Neural cell (in vitro differentiated cells): ENCODE measurements around the gene FAM20C. TPM values are rescaled to one million over a fixed set of nuclear protein-coding genes. Genes with fewer than 3 reads are reported as not detected.

Experiments
- H2AFZ ChIP-seq: fragments of 200-600, 300-800 bp; sonication (generic), shearing (Covaris generic); 2 replicates; pipeline ENCODE4 v1.6.0; 2014; ENCODE audit warnings: low read depth, mild to moderate bottlenecking, antibody characterized with exemption, low read length, moderate library complexity
- H3F3A ChIP-seq: fragments of 200-600 bp; shearing (Covaris generic); 2 replicates; pipeline ENCODE4 v1.6.1; 2016; ENCODE audit warnings: mild to moderate bottlenecking, moderate library complexity, mixed read lengths, antibody characterized with exemption, low read length; ENCODE audit not compliant: insufficient read depth, poor library complexity, severe bottlenecking
- H3K27ac ChIP-seq: fragments of 200-600, 300-800 bp; sonication (generic), shearing (Covaris generic); 2 replicates; pipeline ENCODE4 v1.5.1; 2014; ENCODE audit warnings: mild to moderate bottlenecking, low read length, moderate library complexity
- H3K27me3 ChIP-seq: fragments of 300-800, 200-600 bp; sonication (generic), shearing (Covaris generic); 2 replicates; pipeline ENCODE4 v1.6.0; 2014; ENCODE audit warnings: mild to moderate bottlenecking, low read depth, low read length, moderate library complexity; ENCODE audit not compliant: insufficient read depth
- H3K36me3 ChIP-seq: fragments of 300-800, 200-600 bp; sonication (generic), shearing (Covaris generic); 2 replicates; pipeline ENCODE4 v1.5.1; 2014; ENCODE audit warnings: mild to moderate bottlenecking, antibody characterized with exemption, low read length, moderate library complexity; ENCODE audit not compliant: insufficient read depth
- H3K4me2 ChIP-seq: fragments of 300-800, 200-600 bp; sonication (generic), shearing (Covaris generic); 2 replicates; pipeline ENCODE4 v1.6.0; 2014; ENCODE audit warnings: mild to moderate bottlenecking, low read length
- H3K4me3 ChIP-seq: fragments of 300-800, 200-600 bp; sonication (generic), shearing (Covaris generic); 2 replicates; pipeline ENCODE4 v1.5.1; 2014; ENCODE audit warnings: mild to moderate bottlenecking, low read length, moderate library complexity
- H3K79me2 ChIP-seq: fragments of 200-600 bp; shearing (Covaris generic); replicated peaks from 2 replicates; pipeline ENCODE4 v1.6.0; 2014; ENCODE audit warnings: mild to moderate bottlenecking, low read length, moderate library complexity; ENCODE audit not compliant: insufficient read depth
- H3K9ac ChIP-seq: fragments of 300-800, 200-600 bp; sonication (generic), shearing (Covaris generic); 2 replicates; pipeline ENCODE4 v1.6.1; 2016; ENCODE audit warnings: mild to moderate bottlenecking, low read length, mixed read lengths
- H3K9me2 ChIP-seq: fragments of 200-600 bp; shearing (Covaris generic); 2 replicates; pipeline ENCODE4 v1.6.1; 2016; ENCODE audit warnings: mild to moderate bottlenecking, low read length, mixed read lengths; ENCODE audit not compliant: insufficient read depth
- H3K9me3 ChIP-seq: fragments of 200-600, 300-800 bp; sonication (generic), shearing (Covaris generic); 2 replicates; pipeline ENCODE4 v1.6.1; 2016; ENCODE audit warnings: mild to moderate bottlenecking, mixed run types, low read length, moderate library complexity, mixed read lengths
- H4K20me1 ChIP-seq: fragments of 200-600 bp; shearing (Covaris generic); 2 replicates; pipeline ENCODE4 v1.6.1; 2016; ENCODE audit warnings: mild to moderate bottlenecking, mixed run types; ENCODE audit not compliant: insufficient read depth
- CTCF ChIP-seq: fragments of 450-650 bp; IDR thresholded peaks from 2 replicates; pipeline ENCODE4 v1.5.1; 2014; ENCODE audit warnings: antibody characterized with exemption, mild to moderate bottlenecking, moderate library complexity; ENCODE audit not compliant: poor library complexity, severe bottlenecking
- EP300 ChIP-seq: fragments of 450-650 bp; conservative IDR thresholded peaks from 2 replicates; pipeline ENCODE4 v1.6.1; 2014; ENCODE audit warnings: antibody characterized with exemption, mild to moderate bottlenecking, moderate library complexity; ENCODE audit not compliant: poor library complexity, severe bottlenecking
- EZH2 ChIP-seq: fragments of 200-600, 300-800 bp; shearing (Covaris generic), sonication (generic); IDR thresholded peaks from 2 replicates; pipeline ENCODE4 v1.6.1; 2014; ENCODE audit warnings: antibody characterized with exemption, low read length, borderline replicate concordance, mild to moderate bottlenecking; ENCODE audit not compliant: insufficient read depth, poor library complexity, severe bottlenecking
- MXI1 ChIP-seq: fragments of 450-650 bp; conservative IDR thresholded peaks from 2 replicates; pipeline ENCODE4 v1.6.1; 2014; ENCODE audit warnings: antibody characterized with exemption, mild to moderate bottlenecking; ENCODE audit not compliant: poor library complexity, severe bottlenecking
- POLR2AphosphoS5 ChIP-seq: IDR thresholded peaks from 2 replicates; pipeline ENCODE4 v1.6.1; 2012
- RAD21 ChIP-seq: fragments of 450-650 bp; conservative IDR thresholded peaks from 2 replicates; pipeline ENCODE4 v1.6.1; 2014; ENCODE audit warnings: antibody characterized with exemption, mild to moderate bottlenecking, moderate library complexity
- REST ChIP-seq: IDR thresholded peaks from 2 replicates; pipeline ENCODE4 v1.6.1; 2012; ENCODE audit warnings: borderline replicate concordance
- SMC3 ChIP-seq: fragments of 450-650 bp; conservative IDR thresholded peaks from 2 replicates; pipeline ENCODE4 v1.6.1; 2014; ENCODE audit warnings: antibody characterized with exemption, mild to moderate bottlenecking, moderate library complexity; ENCODE audit not compliant: poor library complexity
- TAF1 ChIP-seq: IDR thresholded peaks from 2 replicates; pipeline ENCODE4 v1.6.1; 2012; ENCODE audit warnings: low read depth
- polyA plus RNA-seq: library from polyadenylated mRNA; depleted of rRNA; stranded (reverse); fragments of >200 nt; gene quantifications from 2 replicates; pipeline ENCODE4 v1.2.3, GENCODE V29; 2014

Gene FAM20C
- polyA plus RNA-seq, 1 donor from 2014 or later = 22.7 TPM

GRCh38 chr7:188727-189500, 3.5 kb upstream of the FAM20C start:
- Histone ChIP-seq H3K79me2 (peaks cover 17% of the 10 kb centered on the region), H3K4me2 (no peak overlapping the region), H3K9me2 (no peaks in the 10 kb centered on the region), H3K9me3 (no peaks in the 10 kb centered on the region), H3K27ac (no peak overlapping the region), H3F3A (no peaks in the 10 kb centered on the region), H3K9ac (no peak overlapping the region), H2AFZ (no peak overlapping the region), H3K4me3 (no peak overlapping the region), H3K36me3 (no peaks in the 10 kb centered on the region), H4K20me1 (no peaks in the 10 kb centered on the region), H3K27me3 (no peaks in the 10 kb centered on the region)
- TF ChIP-seq REST = no peak
- no peak for TF ChIP-seq POLR2AphosphoS5
- TF ChIP-seq CTCF = no peak
- TF ChIP-seq MXI1 = no peak
- TF ChIP-seq EZH2 = no peak
- TF ChIP-seq TAF1 = no peak
- TF ChIP-seq EP300 = no peak
- TF ChIP-seq SMC3 = no peak
- no peak for TF ChIP-seq RAD21

GRCh38 chr7:189719-190118, 2.7 kb upstream of the FAM20C start:
- Histone ChIP-seq H3K36me3 (no peaks in the 10 kb centered on the region), H2AFZ (no peak overlapping the region), H3K9ac (no peak overlapping the region), H3K27ac (no peak overlapping the region), H3K79me2 (peaks cover 25% of the 10 kb centered on the region), H3K9me3 (no peaks in the 10 kb centered on the region), H4K20me1 (no peaks in the 10 kb centered on the region), H3F3A (no peaks in the 10 kb centered on the region), H3K27me3 (no peaks in the 10 kb centered on the region), H3K9me2 (no peaks in the 10 kb centered on the region), H3K4me2 (no peak overlapping the region), H3K4me3 (no peak overlapping the region)
- TF ChIP-seq EZH2 (no peak), RAD21 (no peak), POLR2AphosphoS5 (no peak), SMC3 (no peak), REST (no peak), TAF1 (no peak), MXI1 (no peak), CTCF (no peak), EP300 (no peak)
